HG02870 (cell line): ENCODE measurements around the gene MBNL1.
A peak's percentile ranks its signal among the peaks of the same experiment; 100 is the strongest.
"Not testable (repeated sequence)": the region's sequence is repeated elsewhere in the genome, so short reads cannot be mapped to it uniquely, and the experiment has no call there.

ENCODE experiments used
- ATAC-seq: cut with Tn5 transposase; IDR thresholded peaks from one replicate; pipeline ENCODE4 v1.9.1; 2021; ENCODE audit warnings: mild to moderate bottlenecking, moderate library complexity; ENCODE audit not compliant: unreplicated experiment

MBNL1 gene

DNA sequence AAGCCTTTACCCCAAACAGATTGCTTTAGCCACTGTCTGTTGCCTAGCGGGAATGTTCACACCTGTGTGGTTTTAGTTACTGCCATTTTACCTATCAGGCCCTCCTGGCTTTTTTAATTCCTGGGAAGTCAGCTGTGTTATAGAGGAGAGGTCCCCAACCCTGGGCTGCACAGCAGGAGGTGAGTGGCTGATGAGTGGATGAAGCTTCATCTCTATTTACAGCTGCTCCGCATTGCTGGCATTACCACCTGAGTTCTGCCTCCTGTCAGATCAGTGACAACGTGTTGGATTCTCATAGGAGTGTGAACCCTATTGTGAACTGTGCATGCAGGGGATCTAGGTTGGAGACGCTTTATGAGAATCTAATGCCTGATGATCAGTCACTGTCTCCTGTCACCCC, 127.0 kb downstream of the MBNL1 start:
- no peak for ATAC-seq

DNA sequence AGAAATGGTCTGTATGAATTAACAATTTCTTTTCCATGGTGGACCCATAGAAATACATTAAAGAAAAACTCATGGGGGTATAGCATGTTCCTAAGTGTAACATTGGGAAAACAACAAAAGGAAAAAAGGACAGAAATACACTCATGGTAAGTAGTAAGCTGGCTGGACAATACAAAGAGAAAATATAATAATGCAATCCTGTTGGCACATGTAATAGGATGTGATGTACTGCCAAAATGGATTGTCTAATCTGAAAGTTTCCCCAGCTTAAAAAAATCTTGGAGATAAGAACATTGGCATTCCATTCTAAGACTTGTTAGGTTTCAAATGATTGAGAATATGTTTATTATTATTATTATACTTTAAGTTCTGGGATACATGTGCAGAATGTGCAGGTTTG, 128.1 kb downstream of the MBNL1 start:
- ATAC-seq: no peak

DNA sequence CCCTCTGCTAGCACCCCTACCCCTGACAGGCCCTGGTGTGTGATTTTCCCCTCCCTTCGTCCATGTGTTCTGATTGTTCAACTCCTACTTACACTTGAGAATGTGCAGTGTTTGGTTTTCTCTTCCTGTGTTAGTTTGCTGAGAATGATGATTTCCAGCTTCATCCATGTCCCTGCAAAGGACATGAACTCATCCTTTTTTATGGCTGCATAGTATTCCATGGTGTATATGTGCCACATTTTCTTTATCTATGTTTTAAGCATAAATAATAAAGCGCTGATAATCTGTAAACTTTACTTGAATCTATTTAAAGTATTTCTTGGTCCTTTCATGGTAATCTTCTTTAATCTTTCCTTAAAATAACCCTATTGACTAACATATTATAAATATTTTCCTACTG, 128.6 kb downstream of the MBNL1 start:
- not testable (repeated sequence) for ATAC-seq

DNA sequence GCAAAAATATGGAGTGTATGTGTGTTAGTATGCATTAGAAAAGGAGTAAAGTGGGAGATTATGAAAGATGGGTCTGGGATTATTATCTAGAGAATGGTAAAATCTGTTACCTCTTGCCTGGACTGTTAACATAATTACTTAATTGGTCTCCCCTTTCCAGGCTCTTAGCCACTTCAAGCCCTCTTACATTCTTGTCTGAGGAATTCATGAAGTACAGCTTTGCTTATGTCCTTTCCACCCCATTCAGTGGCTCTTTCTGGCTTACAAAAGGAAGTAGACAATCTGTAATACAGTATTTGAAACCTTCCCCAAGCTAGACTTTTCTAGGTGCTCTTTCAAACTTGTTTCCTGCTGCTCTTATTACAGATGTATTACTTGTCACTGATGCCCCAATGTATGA, 129.8 kb downstream of the MBNL1 start:
- ATAC-seq: no peak

DNA sequence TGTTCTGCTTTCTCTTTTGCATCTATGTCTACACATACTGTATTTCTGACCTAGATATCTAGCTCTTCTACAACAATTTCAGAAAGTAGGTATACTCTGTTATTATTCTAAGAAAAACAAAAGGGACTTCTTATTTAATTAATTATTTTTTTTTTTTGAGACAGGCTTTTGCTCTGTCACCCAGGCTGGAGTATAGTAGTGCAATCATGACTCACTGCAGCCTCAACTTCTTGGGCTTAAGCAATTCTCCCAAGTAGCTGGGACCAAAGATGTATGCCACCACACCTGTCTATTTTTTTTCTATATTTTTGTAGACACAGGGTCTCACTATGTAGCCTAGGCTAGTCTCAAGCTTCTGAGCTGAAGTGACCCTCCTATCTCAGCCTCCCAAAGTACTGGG, 130.6 kb downstream of the MBNL1 start:
- no peak for ATAC-seq

- no peak for ATAC-seq
Measured at GRCh38 chr3:152400887-152401286, 132.2 kb downstream of the MBNL1 start.

DNA sequence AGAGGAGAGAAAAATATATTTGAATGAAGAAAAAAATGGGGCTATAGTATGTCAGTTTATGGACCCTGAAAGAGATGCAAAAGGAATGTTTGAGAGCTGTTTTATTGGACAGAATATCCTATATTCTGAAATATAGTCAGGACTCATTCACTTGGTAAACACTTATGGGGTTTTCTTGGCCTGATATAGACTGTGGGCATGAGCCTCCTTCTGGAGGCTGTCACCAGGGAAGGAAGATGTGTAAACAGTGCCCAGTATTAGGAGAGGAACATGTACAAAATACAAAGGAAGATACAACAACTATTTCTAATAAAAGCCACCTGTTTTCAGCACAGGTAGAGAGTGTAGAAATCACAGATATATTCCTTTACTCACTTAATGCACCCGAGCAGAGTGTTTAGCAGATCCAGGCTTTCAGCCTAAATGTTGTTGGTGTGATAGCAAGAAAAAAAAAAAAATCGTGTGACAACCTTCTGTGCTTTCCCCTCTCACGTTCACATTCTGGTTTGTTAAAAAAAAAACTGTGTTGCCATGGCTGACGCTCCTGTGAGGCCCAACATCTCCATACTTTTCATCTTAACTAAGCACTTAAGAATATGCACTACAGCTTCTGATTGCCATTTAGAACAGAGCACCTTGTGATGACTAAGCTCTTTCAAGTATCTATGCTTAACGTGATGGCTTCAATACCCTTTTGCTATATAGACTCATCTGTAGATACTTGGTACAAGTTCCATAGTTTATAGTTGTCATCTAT, 134.1 kb downstream of the MBNL1 start:
- peak; percentile 70 for ATAC-seq

GRCh38 chr3:152403632-152404066, 134.9 kb downstream of the MBNL1 start:
- ATAC-seq: no peak

GRCh38 chr3:152404976-152405375, 136.2 kb downstream of the MBNL1 start:
- no peak for ATAC-seq

DNA sequence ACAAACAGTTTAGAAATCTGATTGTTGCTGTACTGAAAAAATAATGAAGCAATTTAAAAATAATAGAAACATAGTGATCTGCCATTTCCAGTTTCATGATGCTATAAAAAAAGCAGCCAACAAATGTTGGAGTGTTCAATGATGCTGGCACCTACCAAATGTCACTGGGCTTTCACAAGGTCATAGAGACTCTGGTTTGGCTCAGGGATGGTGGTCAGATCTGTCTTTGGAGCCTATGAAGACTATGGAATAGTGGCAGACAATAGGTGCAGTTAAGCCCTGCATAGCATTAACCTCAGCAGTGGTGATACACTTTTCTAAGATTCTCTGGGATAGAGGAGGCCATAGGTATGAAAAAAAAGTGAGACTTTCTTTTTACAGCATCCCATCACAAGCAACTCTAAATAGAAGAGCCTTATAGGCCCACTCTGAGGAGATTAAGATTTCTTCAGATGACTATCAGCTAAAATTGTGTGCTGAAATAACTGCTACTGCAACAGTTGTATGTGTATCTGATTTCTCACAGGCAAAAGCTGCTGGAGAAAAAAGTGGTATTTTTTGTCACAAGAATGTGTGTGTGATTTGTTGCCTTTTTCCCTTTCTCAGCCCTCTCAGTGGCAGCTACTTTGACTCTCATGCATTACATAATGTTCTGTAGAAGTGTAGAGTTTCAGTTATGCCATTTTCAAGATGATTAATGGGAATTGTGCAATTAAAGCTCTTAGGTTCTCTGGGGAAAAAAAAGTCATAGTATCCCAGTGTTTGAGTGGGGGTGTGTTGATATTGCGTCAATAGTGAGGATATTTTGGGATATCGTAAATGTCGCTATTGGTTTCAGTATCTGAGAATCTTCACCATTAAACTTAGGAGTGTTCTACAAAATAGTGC, 137.4 kb downstream of the MBNL1 start:
- no peak for ATAC-seq

GRCh38 chr3:152413240-152413639, 144.5 kb downstream of the MBNL1 start:
- no peak for ATAC-seq

- ATAC-seq: no peak
Measured at GRCh38 chr3:152416808-152417580, 148.3 kb downstream of the MBNL1 start.

DNA sequence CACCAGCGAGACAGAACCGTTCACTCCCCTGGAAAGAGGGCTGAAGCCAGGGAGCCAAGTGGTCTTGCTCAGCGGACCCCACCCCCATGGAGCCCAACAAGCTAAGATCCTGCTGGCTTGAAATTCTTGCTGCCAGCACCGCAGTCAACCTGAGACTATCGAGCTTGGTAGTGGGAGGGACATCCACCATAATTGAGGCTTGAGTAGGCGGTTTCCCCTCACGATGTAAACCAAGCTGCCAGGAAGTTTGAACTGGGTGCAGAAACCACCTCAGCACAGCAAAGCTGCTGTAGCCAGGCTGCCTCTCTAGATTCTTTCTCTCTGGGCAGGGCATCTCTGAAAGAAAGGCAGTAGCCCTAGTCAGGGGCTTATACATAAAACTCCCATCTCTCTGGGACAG, 151.0 kb downstream of the MBNL1 start:
- no peak for ATAC-seq

GRCh38 chr3:152421162-152421561, 152.4 kb downstream of the MBNL1 start:
- ATAC-seq: no peak

DNA sequence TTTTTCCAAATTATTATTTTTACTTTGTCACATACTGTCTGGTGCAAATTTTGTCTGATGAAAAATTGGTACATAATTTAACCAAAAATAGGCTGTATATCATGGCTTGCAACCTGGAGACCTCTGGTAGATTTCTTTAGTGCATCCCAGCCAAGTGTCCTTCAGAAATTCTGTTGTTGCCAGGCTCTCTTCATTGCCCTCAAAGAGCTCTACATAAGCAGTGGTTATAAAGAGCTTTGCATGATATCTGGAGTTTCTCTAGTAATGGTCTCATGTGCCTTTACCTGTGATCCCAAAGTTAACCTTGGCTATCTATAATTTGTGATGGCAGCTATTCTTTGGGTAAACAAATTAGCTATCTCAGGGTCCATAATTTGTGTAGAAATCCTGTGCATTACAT, 157.7 kb downstream of the MBNL1 start:
- no peak for ATAC-seq

GRCh38 chr3:152428577-152428976, 159.8 kb downstream of the MBNL1 start:
- ATAC-seq: no peak

- no peak for ATAC-seq
Measured at GRCh38 chr3:152430223-152431002, 161.7 kb downstream of the MBNL1 start.

GRCh38 chr3:152434142-152434541, 165.4 kb downstream of the MBNL1 start:
- no peak for ATAC-seq

- ATAC-seq: not testable (repeated sequence)
Measured at GRCh38 chr3:152435210-152435609, 166.5 kb downstream of the MBNL1 start.
